B cell (primary cell): Measurements from ENCODE around the gene SLPI. TPM values are rescaled to one million over a fixed set of nuclear protein-coding genes. Genes with fewer than 3 reads are reported as not detected.
A peak's percentile ranks its signal among the peaks of the same experiment; 100 is the strongest.

Experiments
- ATAC-seq: fragments of 200-7000 bp; cut with Tn5 transposase; one replicate; pipeline ENCODE4 v1.10.0; 2021; ENCODE audit warnings: low read depth, mild to moderate bottlenecking, moderate number of reproducible peaks, moderate library complexity
- CTCF ChIA-PET: fragments of 350-600 bp; sonication (Branson Sonifier 250); formaldehyde crosslinking; loops from one replicate; lab custom pipeline; 2021; ENCODE audit warnings: antibody characterized with exemption, inconsistent platforms; lab: Charles Lee
- POLR2A ChIA-PET: fragments of 350-600 bp; sonication (Branson Sonifier 250); formaldehyde crosslinking; loops from one replicate; lab custom pipeline; 2021; ENCODE audit warnings: antibody characterized with exemption; lab: Charles Lee
- DNase-seq: peaks from one replicate; pipeline ENCODE4 v3.0.0; 2013
- H2AFZ ChIP-seq: 2 replicates; pipeline ENCODE4 v1.6.1; 2012; ENCODE audit warnings: mild to moderate bottlenecking, low read depth, low read length; ENCODE audit not compliant: insufficient read depth, poor library complexity, severe bottlenecking
- H3K27ac ChIP-seq, 2 donors: 1 replicate in 1 of 2; 2 replicates in 1 of 2; pipeline ENCODE4 v1.5.1; 2012 to 2013; ENCODE audit warnings: low read length in 2 of 2, mild to moderate bottlenecking in 2 of 2, moderate library complexity in 1 of 2
- H3K27me3 ChIP-seq, 4 experiments: fragments of 200-600 bp in 1 of 4; sonication (generic) in 1 of 4; replicated peaks in 1 of 4; 1 replicate in 2 of 4; 2 replicates in 2 of 4; pipeline versions ENCODE4 v1.6.1 to v1.7.0; 2013 to 2016; ENCODE audit warnings: low read length in 3 of 4, mild to moderate bottlenecking in 2 of 4, mixed read lengths in 1 of 4, moderate library complexity in 1 of 4; ENCODE audit not compliant: insufficient read depth in 4 of 4, control insufficient read depth in 3 of 4; ENCODE audit errors: control extremely low read depth in 1 of 4
- H3K36me3 ChIP-seq, 2 experiments: replicated peaks in 1 of 2; 1 replicate in 1 of 2; 2 replicates in 1 of 2; pipeline versions ENCODE4 v1.6.1 to v1.7.1; 2013; ENCODE audit warnings: low read length in 1 of 2; ENCODE audit not compliant: insufficient read depth in 2 of 2, control insufficient read depth in 1 of 2; ENCODE audit errors: control extremely low read depth in 1 of 2, extremely low read depth in 1 of 2
- H3K4me1 ChIP-seq, 2 donors: fragments of 200-600 bp in 1 of 2; sonication (generic) in 1 of 2; 1 replicate in 1 of 2; 2 replicates in 1 of 2; pipeline versions ENCODE4 v1.5.1 to v1.6.1; 2013 to 2017; ENCODE audit warnings: low read length in 2 of 2; ENCODE audit not compliant: control insufficient read depth in 2 of 2, insufficient read depth in 2 of 2
- H3K4me2 ChIP-seq: replicated peaks from 2 replicates; pipeline ENCODE3; 2012; ENCODE audit warnings: mild to moderate bottlenecking, low read depth, low read length; ENCODE audit not compliant: poor library complexity, severe bottlenecking
- H3K4me3 ChIP-seq, 5 experiments: fragments of 200-600 bp in 1 of 5; sonication (generic) in 1 of 5; 1 replicate in 3 of 5; 2 replicates in 2 of 5; pipeline versions ENCODE4 v1.5.1 to v1.7.0; 2011 to 2016; ENCODE audit warnings: low read length in 4 of 5, mild to moderate bottlenecking in 4 of 5, low read depth in 2 of 5, control low read depth in 1 of 5, moderate library complexity in 1 of 5; ENCODE audit not compliant: insufficient read depth in 1 of 5; ENCODE audit errors: control extremely low read depth in 1 of 5, extremely low read depth in 1 of 5
- H3K79me2 ChIP-seq: fragments of 200-600 bp; sonication (generic); one replicate; pipeline ENCODE4 v1.6.0; 2016; ENCODE audit warnings: low read length; ENCODE audit not compliant: control insufficient read depth, insufficient read depth
- H3K9ac ChIP-seq: fragments of 200-600 bp; sonication (generic); 2 replicates; pipeline ENCODE4 v1.6.1; 2017; ENCODE audit warnings: mild to moderate bottlenecking, low read length, moderate library complexity
- H3K9me3 ChIP-seq, 3 donors: one replicate each; pipeline versions ENCODE4 v1.6.1 to v1.7.1; 2013; ENCODE audit warnings: low read length in 2 of 3; ENCODE audit not compliant: control insufficient read depth in 2 of 3, insufficient read depth in 1 of 3; ENCODE audit errors: control extremely low read depth in 1 of 3
- H4K20me1 ChIP-seq: 2 replicates; pipeline ENCODE4 v1.6.0; 2012; ENCODE audit warnings: mild to moderate bottlenecking, low read length; ENCODE audit not compliant: insufficient read depth, control insufficient read depth, poor library complexity, severe bottlenecking
- H3K27ac Mint-ChIP-seq: one replicate; pipeline ENCODE4 v1.8.0; 2021; ENCODE audit warnings: mixed read lengths
- H3K27me3 Mint-ChIP-seq: one replicate; pipeline ENCODE4 v1.8.0; 2021; ENCODE audit warnings: mixed read lengths
- H3K4me1 Mint-ChIP-seq: one replicate; pipeline ENCODE4 v1.8.0; 2021; ENCODE audit warnings: mixed read lengths
- H3K4me3 Mint-ChIP-seq: one replicate; pipeline ENCODE4 v1.8.0; 2021; ENCODE audit warnings: mixed read lengths
- H3K9me3 Mint-ChIP-seq: one replicate; pipeline ENCODE4 v1.8.0; 2022; ENCODE audit warnings: mixed read lengths; ENCODE audit not compliant: insufficient read depth
- CTCF ChIP-seq: fragments of 200-600 bp; IDR thresholded peaks from one replicate; pipeline ENCODE4 v1.8.0; 2022; ENCODE audit warnings: antibody characterized with exemption, mild to moderate bottlenecking
- EZH2 ChIP-seq: IDR thresholded peaks from 2 replicates; pipeline ENCODE4 v1.6.1; 2012; ENCODE audit warnings: borderline replicate concordance, low read depth, mild to moderate bottlenecking, moderate library complexity, low read length; ENCODE audit not compliant: insufficient read depth, poor library complexity, severe bottlenecking
- WGBS: methylation state at CpG from one replicate; pipeline ENCODE4 v1.1.5; 2013; ENCODE audit warnings: missing lambda C conversion rate; ENCODE audit not compliant: insufficient coverage; 5-methylcytosine and 5-hydroxymethylcytosine counted together
- intact Hi-C: fragments of 100-400 bp; cut with micrococcal nuclease; formaldehyde crosslinking; loops from one replicate; pipeline ENCODE4 v1.10.0; 2022
- polyA plus RNA-seq: library from polyadenylated mRNA; depleted of rRNA; stranded (reverse); fragments of >200 nt; gene quantifications from 2 replicates; pipeline ENCODE4 v1.2.3, GENCODE V29; 2012
- total RNA-seq, 2 donors: library from RNA; stranded (reverse); fragments of 120-200 nt in 1 of 2; gene quantifications; 1 replicate in 1 of 2; 2 replicates in 1 of 2; pipeline versions ENCODE4 v1.2.3 to v1.2.4, GENCODE V29; 2013 to 2022

SLPI gene
- total and polyA plus RNA-seq, 2 donors (not counting 1 experiment from before 2014, with no cell fraction given) = not detected

- H3K36me3 ChIP-seq = no peaks in the 10 kb centered on the region
- H3K4me3 ChIP-seq = no peak overlapping the region
- no peak overlapping the region for H3K27ac Mint-ChIP-seq
- ATAC-seq = no peak
- H3K9me3 Mint-ChIP-seq = peaks cover 4% of the 10 kb centered on the region
- no peak overlapping the region for H3K27ac ChIP-seq
- TF ChIP-seq CTCF = peak; percentile 33
- TF ChIP-seq EZH2 = no peak
- peaks cover 31% of the 10 kb centered on the region for H3K27me3 Mint-ChIP-seq
- WGBS = 69% methylated on average over 14 of the region's 18 CpGs
- no peaks in the 10 kb centered on the region for H3K79me2 ChIP-seq
- H3K4me1 Mint-ChIP-seq = peaks cover 1% of the 10 kb centered on the region
- H3K9me3 ChIP-seq = peaks cover 0 to 4% (median 0%) of the 10 kb centered on the region in 3 donors
- no peaks in the 10 kb centered on the region for H3K4me1 ChIP-seq
- no peak overlapping the region for H3K4me2 ChIP-seq
- H3K9ac ChIP-seq = no peak overlapping the region
- ChIA-PET POLR2A (no interaction called here), CTCF (interaction anchor here (1.1 kb wide), 1 partner anchor 185 kb away, joined by 4 read pairs; no protein-coding TSS in a partner anchor)
- H2AFZ ChIP-seq = no peak overlapping the region
- H4K20me1 ChIP-seq = no peaks in the 10 kb centered on the region
- peaks cover 0 to 14% (median 0%) of the 10 kb centered on the region in 4 experiments for H3K27me3 ChIP-seq
- H3K4me3 Mint-ChIP-seq = no peak overlapping the region
- intact Hi-C loops = no loop called here
- peak; percentile 29 for DNase-seq
These were observed 24.9 kb downstream of the SLPI start for GRCh38 chr20:45229264-45230056.

- intact Hi-C loops = no loop called here
- no peak overlapping the region for H3K4me3 Mint-ChIP-seq
- POLR2A ChIA-PET = no interaction called here
These were observed 28.1 kb downstream of the SLPI start for GRCh38 chr20:45226287-45226686.

More at GRCh38 chr20:45226287-45226686, 28.1 kb downstream of the SLPI start:
- Histone ChIP-seq H3K9me3 (peaks cover 0 to 4% (median 0%) of the 10 kb centered on the region in 3 donors), H3K9ac (no peak overlapping the region), H3K4me1 (no peaks in the 10 kb centered on the region), H3K4me2 (no peak overlapping the region), H3K4me3 (no peak overlapping the region), H3K36me3 (no peaks in the 10 kb centered on the region), H2AFZ (no peak overlapping the region), H3K79me2 (no peaks in the 10 kb centered on the region), H4K20me1 (no peaks in the 10 kb centered on the region), H3K27ac (no peak overlapping the region), H3K27me3 (peaks cover 0 to 14% (median 4%) of the 10 kb centered on the region in 4 experiments)
- no peaks in the 10 kb centered on the region for H3K9me3 Mint-ChIP-seq
- WGBS = no CpG with 5 or more reads among the region's 1 CpG
- peaks cover 43% of the 10 kb centered on the region for H3K27me3 Mint-ChIP-seq
- TF ChIP-seq CTCF = no peak
- no peak for TF ChIP-seq EZH2
- no peak overlapping the region for H3K27ac Mint-ChIP-seq
- H3K4me1 Mint-ChIP-seq = no peaks in the 10 kb centered on the region
- DNase-seq = no peak
- ATAC-seq = no peak
- CTCF ChIA-PET = no interaction called here
